SK-N-SH (cell line): ENCODE results near the gene UCK2. TPM values are rescaled to one million over a fixed set of nuclear protein-coding genes. Genes with fewer than 3 reads are reported as not detected.

ENCODE experiments used
- CTCF ChIA-PET: fragments of 300-600, 350-600 bp; formaldehyde crosslinking; extraction: SDS; loops from one replicate; lab custom pipeline; 2021; lab: Yijun Ruan, JAX
- POLR2A ChIA-PET: fragments of 350-600 bp; sonication (Branson Sonifier 250); formaldehyde crosslinking; extraction: SDS; loops from one replicate; lab custom pipeline; 2020; ENCODE audit warnings: antibody characterized with exemption, inconsistent platforms; lab: Yijun Ruan, JAX
- DNase-seq: peaks from one replicate; pipeline ENCODE4 v3.0.0; 2012
- H2AFZ ChIP-seq: fragments of 200-600 bp; sonication (generic); 2 replicates; pipeline ENCODE4 v1.8.1; 2016; ENCODE audit warnings: antibody characterized with exemption, mild to moderate bottlenecking, low read depth
- H3F3A ChIP-seq: fragments of 200-600 bp; sonication (generic); replicated peaks from 2 replicates; pipeline ENCODE3; 2016; ENCODE audit warnings: antibody characterized with exemption, mild to moderate bottlenecking; ENCODE audit not compliant: insufficient read depth
- H3K27ac ChIP-seq, 2 experiments: fragments of 200-500 bp in 1 of 2; fragments of 200-600 bp in 1 of 2; sonication (Bioruptor generic) in 1 of 2; sonication (generic), shearing (Covaris generic) in 1 of 2; 2 replicates each; pipeline versions ENCODE4 v1.5.1 to v1.6.1; 2014 to 2016; ENCODE audit warnings: low read depth in 2 of 2, inconsistent platforms in 1 of 2, low read length in 1 of 2, mild to moderate bottlenecking in 1 of 2, mixed read lengths in 1 of 2
- H3K27me3 ChIP-seq: fragments of 200-600 bp; sonication (generic), shearing (Covaris generic); 2 replicates; pipeline ENCODE4 v1.6.1; 2016; ENCODE audit warnings: mixed run types; ENCODE audit not compliant: insufficient read depth
- H3K36me3 ChIP-seq, 2 experiments: fragments of 200-500 bp in 1 of 2; fragments of 200-600 bp in 1 of 2; sonication (Bioruptor generic) in 1 of 2; sonication (generic) in 1 of 2; replicated peaks in 1 of 2; 2 replicates each; pipeline versions ENCODE3 to v1.5.1; 2014 to 2016; ENCODE audit warnings: low read length in 1 of 2, mild to moderate bottlenecking in 1 of 2; ENCODE audit not compliant: insufficient read depth in 2 of 2, control insufficient read depth in 1 of 2
- H3K4me1 ChIP-seq, 2 experiments: fragments of 200-500 bp in 1 of 2; fragments of 200-600 bp in 1 of 2; sonication (Bioruptor generic) in 1 of 2; sonication (generic), shearing (Covaris generic) in 1 of 2; 2 replicates each; pipeline versions ENCODE4 v1.5.1 to v1.6.1; 2014 to 2016; ENCODE audit warnings: low read depth in 1 of 2, low read length in 1 of 2, mixed run types in 1 of 2; ENCODE audit not compliant: insufficient read depth in 2 of 2, control insufficient read depth in 1 of 2
- H3K4me2 ChIP-seq: fragments of 200-600 bp; sonication (generic), shearing (Covaris generic); 2 replicates; pipeline ENCODE4 v1.6.1; 2017; ENCODE audit warnings: mixed run types
- H3K4me3 ChIP-seq, 2 experiments: fragments of 200-500 bp in 1 of 2; fragments of 200-600 bp in 1 of 2; sonication (Bioruptor generic) in 1 of 2; sonication (generic), shearing (Covaris generic) in 1 of 2; 2 replicates each; pipeline versions ENCODE4 v1.5.1 to v1.8.1; 2014 to 2016; ENCODE audit warnings: low read depth in 2 of 2, inconsistent platforms in 1 of 2, low read length in 1 of 2, mild to moderate bottlenecking in 1 of 2, mixed read lengths in 1 of 2, moderate library complexity in 1 of 2
- H3K79me2 ChIP-seq: fragments of 200-600 bp; sonication (generic); 2 replicates; pipeline ENCODE4 v1.8.1; 2017; ENCODE audit warnings: mild to moderate bottlenecking; ENCODE audit not compliant: insufficient read depth
- H3K9ac ChIP-seq: fragments of 200-600 bp; sonication (generic); 2 replicates; pipeline ENCODE4 v1.6.1; 2017; ENCODE audit warnings: mixed run types
- H3K9me2 ChIP-seq: fragments of 200-600 bp; sonication (generic); 2 replicates; pipeline ENCODE4 v1.6.1; 2017; ENCODE audit warnings: mixed run types
- H3K9me3 ChIP-seq: fragments of 200-600 bp; sonication (generic); 2 replicates; pipeline ENCODE4 v1.6.1; 2017; ENCODE audit warnings: mixed run types, mild to moderate bottlenecking, moderate library complexity
- H4K20me1 ChIP-seq: fragments of 200-600 bp; sonication (generic); 2 replicates; pipeline ENCODE4 v1.6.1; 2017; ENCODE audit warnings: mild to moderate bottlenecking, mixed run types; ENCODE audit not compliant: insufficient read depth
- CHD2 ChIP-seq: fragments of 150-350 bp; IDR thresholded peaks from 2 replicates; pipeline ENCODE4 v1.6.1; 2018; ENCODE audit warnings: low read length; ENCODE audit not compliant: partially characterized antibody
- ELF1 ChIP-seq: IDR thresholded peaks from 2 replicates; pipeline ENCODE4 v1.4.0; 2012
- EP300 ChIP-seq, 2 experiments: IDR thresholded peaks; 2 replicates each; pipeline versions ENCODE4 v1.4.0 to v1.6.1; 2012; ENCODE audit warnings: borderline replicate concordance in 1 of 2, low read depth in 1 of 2, low read length in 1 of 2
- EZH2phosphoT487 ChIP-seq: fragments of 200-600 bp; sonication (generic); IDR thresholded peaks from 2 replicates; pipeline ENCODE4 v1.6.1; 2017; ENCODE audit warnings: low read depth, mixed run types, mild to moderate bottlenecking, antibody characterized with exemption, moderate library complexity, borderline replicate concordance
- FOSL2 ChIP-seq: IDR thresholded peaks from 2 replicates; pipeline ENCODE4 v1.4.0; 2012; ENCODE audit warnings: low read depth, mild to moderate bottlenecking, moderate library complexity, borderline replicate concordance
- FOXM1 ChIP-seq: IDR thresholded peaks from 2 replicates; pipeline ENCODE4 v1.4.0; 2012; ENCODE audit warnings: low read depth, mild to moderate bottlenecking
- GABPA ChIP-seq: IDR thresholded peaks from 2 replicates; pipeline ENCODE4 v1.4.0; 2012; ENCODE audit warnings: low read depth, mild to moderate bottlenecking
- GATA2 ChIP-seq: sonication (generic); formaldehyde crosslinking; IDR thresholded peaks from 2 replicates; pipeline ENCODE4 v1.5.0; 2020; ENCODE audit warnings: mild to moderate bottlenecking, missing genetic modification reagents
- JUND ChIP-seq: IDR thresholded peaks from 2 replicates; pipeline ENCODE4 v1.4.0; 2012
- MEF2A ChIP-seq: IDR thresholded peaks from 2 replicates; pipeline ENCODE4 v1.4.0; 2012; ENCODE audit warnings: low read depth, borderline replicate concordance
- NRF1 ChIP-seq: IDR thresholded peaks from 2 replicates; pipeline ENCODE4 v1.6.1; 2012; ENCODE audit warnings: low read depth, mild to moderate bottlenecking, low read length
- POLR2AphosphoS5 ChIP-seq: IDR thresholded peaks from 2 replicates; pipeline ENCODE4 v1.6.1; 2012; ENCODE audit warnings: low read depth, low read length
- RAD21 ChIP-seq: IDR thresholded peaks from 2 replicates; pipeline ENCODE4 v1.6.1; 2012; ENCODE audit warnings: mild to moderate bottlenecking, low read length
- RFX5 ChIP-seq: IDR thresholded peaks from 2 replicates; pipeline ENCODE4 v1.6.1; 2012; ENCODE audit warnings: mild to moderate bottlenecking, improper control_type of control experiment, low read length
- SMC3 ChIP-seq: IDR thresholded peaks from 2 replicates; pipeline ENCODE4 v1.6.1; 2012; ENCODE audit warnings: low read depth, low read length, improper control_type of control experiment
- TCF12 ChIP-seq: IDR thresholded peaks from 2 replicates; pipeline ENCODE4 v1.4.0; 2012
- TEAD4 ChIP-seq: IDR thresholded peaks from 2 replicates; pipeline ENCODE4 v1.4.0; 2012; ENCODE audit warnings: mild to moderate bottlenecking, borderline replicate concordance; ENCODE audit not compliant: insufficient read depth
- YY1 ChIP-seq: IDR thresholded peaks from 2 replicates; pipeline ENCODE4 v1.4.0; 2012; ENCODE audit warnings: low read depth, mild to moderate bottlenecking
- WGBS: methylation state at CpG from one replicate; pipeline ENCODE4 v1.1.6; 2017; ENCODE audit warnings: low lambda C conversion rate; 5-methylcytosine and 5-hydroxymethylcytosine counted together
- polyA plus RNA-seq, 3 experiments: library from polyadenylated mRNA; depleted of rRNA; stranded (reverse); fragments of >200 nt; gene quantifications; 2 replicates each; pipeline ENCODE4 v1.2.3, GENCODE V29; 2012
- TF ChIP-seq, protein P1 (sequence below): fragments of 150-350 bp; IDR thresholded peaks from 2 replicates; pipeline ENCODE4 v1.6.1; 2017; ENCODE audit warnings: antibody characterized with exemption, low read length, low read depth, borderline replicate concordance
- TF ChIP-seq, protein P2 (sequence below): IDR thresholded peaks from 2 replicates; pipeline ENCODE4 v1.4.0; 2012; ENCODE audit warnings: low read depth
- TF ChIP-seq, protein P3 (sequence below): IDR thresholded peaks from 2 replicates; pipeline ENCODE4; 2012
- TF ChIP-seq, protein P4 (sequence below): fragments of 150-350 bp; IDR thresholded peaks from 2 replicates; pipeline ENCODE4 v1.6.1; 2016; ENCODE audit warnings: mild to moderate bottlenecking, low read depth, low read length
- TF ChIP-seq, protein P5 (sequence below): IDR thresholded peaks from 2 replicates; pipeline ENCODE4 v1.6.1; 2012; ENCODE audit warnings: mild to moderate bottlenecking, low read depth, low read length, moderate library complexity
- TF ChIP-seq, protein P6 (sequence below): IDR thresholded peaks from 2 replicates; pipeline ENCODE4 v1.4.0; 2012; ENCODE audit warnings: low read depth, borderline replicate concordance

UCK2 gene
- polyA plus RNA-seq, 1 of the 3 experiments (the other 2 are of a cell fraction): 53.7 TPM

DNA sequence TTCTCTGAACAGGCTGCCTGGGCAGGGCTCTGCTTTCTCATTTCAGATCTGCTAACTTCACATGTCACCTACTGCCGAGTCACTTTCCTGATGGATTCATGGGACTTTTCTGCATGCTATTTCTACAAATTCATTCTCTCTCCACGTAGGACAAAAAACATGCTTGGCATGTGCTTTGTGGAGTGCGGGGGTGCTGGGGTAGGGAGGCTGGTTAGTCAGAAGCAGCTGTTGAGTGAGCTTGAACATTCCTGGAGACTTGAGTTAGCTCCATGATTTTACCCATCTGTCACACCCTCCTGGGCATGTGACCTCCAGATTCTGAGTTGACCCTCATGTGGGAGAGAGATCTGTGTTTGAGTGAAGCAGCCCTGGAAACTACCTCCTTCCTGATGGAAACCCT is 71.4 kb downstream of the UCK2 start:
- H2AFZ ChIP-seq: no peak overlapping the region
- POLR2A ChIA-PET: interaction anchor here (0.6 kb wide), 1 partner anchor 109 kb away, joined by 6 read pairs; no protein-coding TSS in a partner anchor
- H3K79me2 ChIP-seq: peaks cover 17% of the 10 kb centered on the region; the same call in 1 of the 2 replicates
- TF ChIP-seq RAD21 (no peak), GATA2 (no peak), ELF1 (no peak), TCF12 (peak; percentile 97), RFX5 (no peak), FOXM1 (0 out of 2 replicates have a peak, but pooled peaks have one; percentile 37), EZH2phosphoT487 (no peak), EP300 (IDR thresholded peaks at IDR 0.05; ENCODE audit: borderline replicate concordance in 1 of 2, low read depth in 1 of 2, low read length in 1 of 2) (peak in 1 of 2 experiments; percentile 89; a peak in 2 of 4 replicates), CHD2 (no peak), NRF1 (no peak), SMC3 (no peak), YY1 (no peak), TEAD4 (peak; percentile 97), FOSL2 (peak; percentile 93), GABPA (0 out of 2 replicates have a peak, but pooled peaks have one; percentile 21), JUND (peak; percentile 96), MEF2A (peak; percentile 40; the same call in 1 of the 2 replicates), POLR2AphosphoS5 (peak; percentile 84; the same call in 1 of the 2 replicates)
- TF ChIP-seq, protein P1, sequence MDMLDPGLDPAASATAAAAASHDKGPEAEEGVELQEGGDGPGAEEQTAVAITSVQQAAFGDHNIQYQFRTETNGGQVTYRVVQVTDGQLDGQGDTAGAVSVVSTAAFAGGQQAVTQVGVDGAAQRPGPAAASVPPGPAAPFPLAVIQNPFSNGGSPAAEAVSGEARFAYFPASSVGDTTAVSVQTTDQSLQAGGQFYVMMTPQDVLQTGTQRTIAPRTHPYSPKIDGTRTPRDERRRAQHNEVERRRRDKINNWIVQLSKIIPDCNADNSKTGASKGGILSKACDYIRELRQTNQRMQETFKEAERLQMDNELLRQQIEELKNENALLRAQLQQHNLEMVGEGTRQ: no peak
- TF ChIP-seq, protein P2, sequence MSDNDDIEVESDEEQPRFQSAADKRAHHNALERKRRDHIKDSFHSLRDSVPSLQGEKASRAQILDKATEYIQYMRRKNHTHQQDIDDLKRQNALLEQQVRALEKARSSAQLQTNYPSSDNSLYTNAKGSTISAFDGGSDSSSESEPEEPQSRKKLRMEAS: peak; percentile 94
- TF ChIP-seq, protein P3, sequence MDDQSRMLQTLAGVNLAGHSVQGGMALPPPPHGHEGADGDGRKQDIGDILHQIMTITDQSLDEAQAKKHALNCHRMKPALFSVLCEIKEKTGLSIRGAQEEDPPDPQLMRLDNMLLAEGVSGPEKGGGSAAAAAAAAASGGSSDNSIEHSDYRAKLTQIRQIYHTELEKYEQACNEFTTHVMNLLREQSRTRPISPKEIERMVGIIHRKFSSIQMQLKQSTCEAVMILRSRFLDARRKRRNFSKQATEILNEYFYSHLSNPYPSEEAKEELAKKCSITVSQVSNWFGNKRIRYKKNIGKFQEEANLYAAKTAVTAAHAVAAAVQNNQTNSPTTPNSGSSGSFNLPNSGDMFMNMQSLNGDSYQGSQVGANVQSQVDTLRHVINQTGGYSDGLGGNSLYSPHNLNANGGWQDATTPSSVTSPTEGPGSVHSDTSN: peak; percentile 90
- TF ChIP-seq, protein P4, sequence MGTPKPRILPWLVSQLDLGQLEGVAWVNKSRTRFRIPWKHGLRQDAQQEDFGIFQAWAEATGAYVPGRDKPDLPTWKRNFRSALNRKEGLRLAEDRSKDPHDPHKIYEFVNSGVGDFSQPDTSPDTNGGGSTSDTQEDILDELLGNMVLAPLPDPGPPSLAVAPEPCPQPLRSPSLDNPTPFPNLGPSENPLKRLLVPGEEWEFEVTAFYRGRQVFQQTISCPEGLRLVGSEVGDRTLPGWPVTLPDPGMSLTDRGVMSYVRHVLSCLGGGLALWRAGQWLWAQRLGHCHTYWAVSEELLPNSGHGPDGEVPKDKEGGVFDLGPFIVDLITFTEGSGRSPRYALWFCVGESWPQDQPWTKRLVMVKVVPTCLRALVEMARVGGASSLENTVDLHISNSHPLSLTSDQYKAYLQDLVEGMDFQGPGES: no peak
- TF ChIP-seq, protein P5, sequence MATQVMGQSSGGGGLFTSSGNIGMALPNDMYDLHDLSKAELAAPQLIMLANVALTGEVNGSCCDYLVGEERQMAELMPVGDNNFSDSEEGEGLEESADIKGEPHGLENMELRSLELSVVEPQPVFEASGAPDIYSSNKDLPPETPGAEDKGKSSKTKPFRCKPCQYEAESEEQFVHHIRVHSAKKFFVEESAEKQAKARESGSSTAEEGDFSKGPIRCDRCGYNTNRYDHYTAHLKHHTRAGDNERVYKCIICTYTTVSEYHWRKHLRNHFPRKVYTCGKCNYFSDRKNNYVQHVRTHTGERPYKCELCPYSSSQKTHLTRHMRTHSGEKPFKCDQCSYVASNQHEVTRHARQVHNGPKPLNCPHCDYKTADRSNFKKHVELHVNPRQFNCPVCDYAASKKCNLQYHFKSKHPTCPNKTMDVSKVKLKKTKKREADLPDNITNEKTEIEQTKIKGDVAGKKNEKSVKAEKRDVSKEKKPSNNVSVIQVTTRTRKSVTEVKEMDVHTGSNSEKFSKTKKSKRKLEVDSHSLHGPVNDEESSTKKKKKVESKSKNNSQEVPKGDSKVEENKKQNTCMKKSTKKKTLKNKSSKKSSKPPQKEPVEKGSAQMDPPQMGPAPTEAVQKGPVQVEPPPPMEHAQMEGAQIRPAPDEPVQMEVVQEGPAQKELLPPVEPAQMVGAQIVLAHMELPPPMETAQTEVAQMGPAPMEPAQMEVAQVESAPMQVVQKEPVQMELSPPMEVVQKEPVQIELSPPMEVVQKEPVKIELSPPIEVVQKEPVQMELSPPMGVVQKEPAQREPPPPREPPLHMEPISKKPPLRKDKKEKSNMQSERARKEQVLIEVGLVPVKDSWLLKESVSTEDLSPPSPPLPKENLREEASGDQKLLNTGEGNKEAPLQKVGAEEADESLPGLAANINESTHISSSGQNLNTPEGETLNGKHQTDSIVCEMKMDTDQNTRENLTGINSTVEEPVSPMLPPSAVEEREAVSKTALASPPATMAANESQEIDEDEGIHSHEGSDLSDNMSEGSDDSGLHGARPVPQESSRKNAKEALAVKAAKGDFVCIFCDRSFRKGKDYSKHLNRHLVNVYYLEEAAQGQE: peak; percentile 39; the same call in 1 of the 2 replicates
- TF ChIP-seq, protein P6, sequence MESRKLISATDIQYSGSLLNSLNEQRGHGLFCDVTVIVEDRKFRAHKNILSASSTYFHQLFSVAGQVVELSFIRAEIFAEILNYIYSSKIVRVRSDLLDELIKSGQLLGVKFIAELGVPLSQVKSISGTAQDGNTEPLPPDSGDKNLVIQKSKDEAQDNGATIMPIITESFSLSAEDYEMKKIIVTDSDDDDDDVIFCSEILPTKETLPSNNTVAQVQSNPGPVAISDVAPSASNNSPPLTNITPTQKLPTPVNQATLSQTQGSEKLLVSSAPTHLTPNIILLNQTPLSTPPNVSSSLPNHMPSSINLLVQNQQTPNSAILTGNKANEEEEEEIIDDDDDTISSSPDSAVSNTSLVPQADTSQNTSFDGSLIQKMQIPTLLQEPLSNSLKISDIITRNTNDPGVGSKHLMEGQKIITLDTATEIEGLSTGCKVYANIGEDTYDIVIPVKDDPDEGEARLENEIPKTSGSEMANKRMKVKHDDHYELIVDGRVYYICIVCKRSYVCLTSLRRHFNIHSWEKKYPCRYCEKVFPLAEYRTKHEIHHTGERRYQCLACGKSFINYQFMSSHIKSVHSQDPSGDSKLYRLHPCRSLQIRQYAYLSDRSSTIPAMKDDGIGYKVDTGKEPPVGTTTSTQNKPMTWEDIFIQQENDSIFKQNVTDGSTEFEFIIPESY: peak; percentile 63; the same call in 1 of the 2 replicates

More for the DNA sequence above, 71.4 kb downstream of the UCK2 start:
- no peak overlapping the region for H3K4me3 ChIP-seq
- no peaks in the 10 kb centered on the region for H3K9me3 ChIP-seq
- H3F3A ChIP-seq: peaks cover 26% of the 10 kb centered on the region
- peak overlapping the region; percentile 49 for H3K9ac ChIP-seq
- no peak for DNase-seq
- H3K9me2 ChIP-seq: no peaks in the 10 kb centered on the region
- H4K20me1 ChIP-seq: no peaks in the 10 kb centered on the region
- H3K4me1 ChIP-seq: peaks cover 45 to 51% of the 10 kb centered on the region in 2 experiments
- H3K36me3 ChIP-seq: peaks cover under 1 to 18% of the 10 kb centered on the region in 2 experiments
- H3K4me2 ChIP-seq: peak overlapping the region; percentile 46
- H3K27ac ChIP-seq: peak overlapping the region; percentile 80 to 81
- WGBS: 10% methylated on average over 3 of the region's 3 CpGs
- CTCF ChIA-PET: interaction anchor here (1.4 kb wide), 1 partner anchor 70 kb away, joined by 3 read pairs; no protein-coding TSS in a partner anchor
- no peaks in the 10 kb centered on the region for H3K27me3 ChIP-seq
